ENCODE results near the gene SALL2.
A peak's percentile ranks its signal among the peaks of the same experiment; 100 is the strongest.

SALL2 gene

GRCh38 chr14:21510735-21511657 is 15.2 kb downstream of the SALL2 start, which contains the start of gene METTL3 (continued):
- TF ChIP-seq, protein P1, sequence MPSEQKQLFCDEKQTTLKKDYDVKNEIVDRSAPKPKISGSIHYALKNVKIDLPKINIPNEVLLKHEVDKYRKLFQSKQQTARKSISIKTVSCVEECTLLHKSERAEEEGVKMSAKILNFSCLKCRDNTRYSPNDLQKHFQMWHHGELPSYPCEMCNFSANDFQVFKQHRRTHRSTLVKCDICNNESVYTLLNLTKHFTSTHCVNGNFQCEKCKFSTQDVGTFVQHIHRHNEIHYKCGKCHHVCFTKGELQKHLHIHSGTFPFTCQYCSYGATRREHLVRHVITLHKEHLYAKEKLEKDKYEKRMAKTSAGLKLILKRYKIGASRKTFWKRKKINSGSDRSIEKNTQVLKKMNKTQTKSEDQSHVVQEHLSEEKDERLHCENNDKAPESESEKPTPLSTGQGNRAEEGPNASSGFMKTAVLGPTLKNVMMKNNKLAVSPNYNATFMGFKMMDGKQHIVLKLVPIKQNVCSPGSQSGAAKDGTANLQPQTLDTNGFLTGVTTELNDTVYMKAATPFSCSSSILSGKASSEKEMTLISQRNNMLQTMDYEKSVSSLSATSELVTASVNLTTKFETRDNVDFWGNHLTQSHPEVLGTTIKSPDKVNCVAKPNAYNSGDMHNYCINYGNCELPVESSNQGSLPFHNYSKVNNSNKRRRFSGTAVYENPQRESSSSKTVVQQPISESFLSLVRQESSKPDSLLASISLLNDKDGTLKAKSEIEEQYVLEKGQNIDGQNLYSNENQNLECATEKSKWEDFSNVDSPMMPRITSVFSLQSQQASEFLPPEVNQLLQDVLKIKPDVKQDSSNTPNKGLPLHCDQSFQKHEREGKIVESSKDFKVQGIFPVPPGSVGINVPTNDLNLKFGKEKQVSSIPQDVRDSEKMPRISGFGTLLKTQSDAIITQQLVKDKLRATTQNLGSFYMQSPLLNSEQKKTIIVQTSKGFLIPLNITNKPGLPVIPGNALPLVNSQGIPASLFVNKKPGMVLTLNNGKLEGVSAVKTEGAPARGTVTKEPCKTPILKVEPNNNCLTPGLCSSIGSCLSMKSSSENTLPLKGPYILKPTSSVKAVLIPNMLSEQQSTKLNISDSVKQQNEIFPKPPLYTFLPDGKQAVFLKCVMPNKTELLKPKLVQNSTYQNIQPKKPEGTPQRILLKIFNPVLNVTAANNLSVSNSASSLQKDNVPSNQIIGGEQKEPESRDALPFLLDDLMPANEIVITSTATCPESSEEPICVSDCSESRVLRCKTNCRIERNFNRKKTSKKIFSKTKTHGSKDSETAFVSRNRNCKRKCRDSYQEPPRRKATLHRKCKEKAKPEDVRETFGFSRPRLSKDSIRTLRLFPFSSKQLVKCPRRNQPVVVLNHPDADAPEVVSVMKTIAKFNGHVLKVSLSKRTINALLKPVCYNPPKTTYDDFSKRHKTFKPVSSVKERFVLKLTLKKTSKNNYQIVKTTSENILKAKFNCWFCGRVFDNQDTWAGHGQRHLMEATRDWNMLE (tag by site-specific recombination; conservative IDR thresholded peaks at IDR 0.05; ENCODE audit: low read depth) = peak; percentile 99
- TF ChIP-seq ZNF221 (tag by site-specific recombination; IDR thresholded peaks at IDR 0.05; ENCODE audit: borderline replicate concordance) = no peak
- no peak for TF ChIP-seq GLI2 (tag by site-specific recombination; IDR thresholded peaks at IDR 0.05; ENCODE audit: borderline replicate concordance, low read depth)
- TF ChIP-seq ZNF146 (tag by site-specific recombination; IDR thresholded peaks at IDR 0.05) = no peak
- no peak for TF ChIP-seq ZNF521 (tag by site-specific recombination; IDR thresholded peaks at IDR 0.05)
- TF ChIP-seq ZNF148 (tag by site-specific recombination; IDR thresholded peaks at IDR 0.05; ENCODE audit: borderline replicate concordance) = no peak
- no peak for TF ChIP-seq ZBTB6 (tag by site-specific recombination; IDR thresholded peaks at IDR 0.05)
- peak; percentile 79 for TF ChIP-seq GLIS1 (tag by site-specific recombination; IDR thresholded peaks at IDR 0.05)
- TF ChIP-seq ZNF416 (tag by site-specific recombination; IDR thresholded peaks at IDR 0.05) = no peak
- TF ChIP-seq ZNF670 (tag by site-specific recombination; IDR thresholded peaks at IDR 0.05; ENCODE audit: low read depth) = no peak
- TF ChIP-seq ZNF341 (tag by site-specific recombination; IDR thresholded peaks at IDR 0.05; ENCODE audit: low read depth) = peak; percentile 54
- TF ChIP-seq, protein P2, sequence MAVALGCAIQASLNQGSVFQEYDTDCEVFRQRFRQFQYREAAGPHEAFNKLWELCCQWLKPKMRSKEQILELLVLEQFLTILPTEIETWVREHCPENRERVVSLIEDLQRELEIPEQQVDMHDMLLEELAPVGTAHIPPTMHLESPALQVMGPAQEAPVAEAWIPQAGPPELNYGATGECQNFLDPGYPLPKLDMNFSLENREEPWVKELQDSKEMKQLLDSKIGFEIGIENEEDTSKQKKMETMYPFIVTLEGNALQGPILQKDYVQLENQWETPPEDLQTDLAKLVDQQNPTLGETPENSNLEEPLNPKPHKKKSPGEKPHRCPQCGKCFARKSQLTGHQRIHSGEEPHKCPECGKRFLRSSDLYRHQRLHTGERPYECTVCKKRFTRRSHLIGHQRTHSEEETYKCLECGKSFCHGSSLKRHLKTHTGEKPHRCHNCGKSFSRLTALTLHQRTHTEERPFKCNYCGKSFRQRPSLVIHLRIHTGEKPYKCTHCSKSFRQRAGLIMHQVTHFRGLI (tag by site-specific recombination; IDR thresholded peaks at IDR 0.05) = no peak
- no peak for TF ChIP-seq ZNF677 (tag by site-specific recombination; IDR thresholded peaks at IDR 0.05)
- TF ChIP-seq ZNF16 (tag by site-specific recombination; IDR thresholded peaks at IDR 0.05; ENCODE audit: low read depth) = no peak
- TF ChIP-seq ZSCAN30 (tag by site-specific recombination; IDR thresholded peaks at IDR 0.05) = no peak
- TF ChIP-seq ZNF548 (tag by site-specific recombination; IDR thresholded peaks at IDR 0.05) = no peak
- no peak for TF ChIP-seq ZNF830 (tag by site-specific recombination; IDR thresholded peaks at IDR 0.05; ENCODE audit: low read depth)
- peak; percentile 77 for TF ChIP-seq SP3 (tag by site-specific recombination; IDR thresholded peaks at IDR 0.05)
- peak; percentile 89 for TF ChIP-seq OVOL3 (tag by site-specific recombination; IDR thresholded peaks at IDR 0.05)
- TF ChIP-seq SCRT1 (tag by site-specific recombination; IDR thresholded peaks at IDR 0.05; ENCODE audit: borderline replicate concordance) = no peak
- TF ChIP-seq KLF16 (tag by site-specific recombination; IDR thresholded peaks at IDR 0.05) = peak; percentile 72
- TF ChIP-seq, protein P3, sequence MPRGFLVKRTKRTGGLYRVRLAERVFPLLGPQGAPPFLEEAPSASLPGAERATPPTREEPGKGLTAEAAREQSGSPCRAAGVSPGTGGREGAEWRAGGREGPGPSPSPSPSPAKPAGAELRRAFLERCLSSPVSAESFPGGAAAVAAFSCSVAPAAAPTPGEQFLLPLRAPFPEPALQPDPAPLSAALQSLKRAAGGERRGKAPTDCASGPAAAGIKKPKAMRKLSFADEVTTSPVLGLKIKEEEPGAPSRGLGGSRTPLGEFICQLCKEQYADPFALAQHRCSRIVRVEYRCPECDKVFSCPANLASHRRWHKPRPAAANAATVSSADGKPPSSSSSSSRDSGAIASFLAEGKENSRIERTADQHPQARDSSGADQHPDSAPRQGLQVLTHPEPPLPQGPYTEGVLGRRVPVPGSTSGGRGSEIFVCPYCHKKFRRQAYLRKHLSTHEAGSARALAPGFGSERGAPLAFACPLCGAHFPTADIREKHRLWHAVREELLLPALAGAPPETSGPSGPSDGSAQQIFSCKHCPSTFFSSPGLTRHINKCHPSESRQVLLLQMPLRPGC (tag by site-specific recombination; IDR thresholded peaks at IDR 0.05) = 0 out of 2 replicates have a peak, but pooled peaks have one; percentile 19
- TF ChIP-seq ZNF202 (tag by site-specific recombination; IDR thresholded peaks at IDR 0.05; ENCODE audit: borderline replicate concordance) = no peak
- no peak for TF ChIP-seq EGR2 (tag by site-specific recombination; IDR thresholded peaks at IDR 0.05; ENCODE audit: low read depth)
- no peak for TF ChIP-seq SCRT2 (tag by site-specific recombination; IDR thresholded peaks at IDR 0.05)
- no peak for TF ChIP-seq ZNF10 (tag by site-specific recombination; IDR thresholded peaks at IDR 0.05)
- TF ChIP-seq ZNF629 (tag by site-specific recombination; IDR thresholded peaks at IDR 0.05) = peak; percentile 86
- peak; percentile 46; the same call in 1 of the 2 replicates for TF ChIP-seq BCL11A (tag by site-specific recombination; IDR thresholded peaks at IDR 0.05; ENCODE audit: low read depth)
